Measurements from ENCODE around the gene PKHD1.

DNA sequence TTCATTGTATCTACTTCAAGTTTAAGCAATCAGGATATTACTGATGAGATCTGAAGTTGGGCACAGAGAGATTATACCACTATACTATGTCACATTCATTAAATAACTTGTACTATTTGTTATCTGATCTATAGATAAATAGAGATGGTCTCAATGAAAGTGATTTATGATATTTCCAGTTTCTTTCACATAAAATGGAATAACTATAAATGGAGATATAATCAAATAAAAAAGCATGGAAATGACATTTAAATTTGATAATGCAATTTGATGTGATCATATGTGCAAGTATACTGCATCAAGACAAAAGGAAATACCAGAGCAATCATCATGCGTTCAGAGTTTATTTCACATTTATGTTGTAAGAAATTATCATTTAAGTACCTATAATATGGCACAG, 368.9 kb downstream of the PKHD1 start:
- TF ChIP-seq CTCF (IDR thresholded peaks at IDR 0.05): no peak
- no peak for TF ChIP-seq CHD2 (IDR thresholded peaks at IDR 0.05; ENCODE audit: low read length, partially characterized antibody)
- no peak for TF ChIP-seq GATA2 (CRISPR knock-in tag; IDR thresholded peaks at IDR 0.05)
- no peak for TF ChIP-seq MAX (IDR thresholded peaks at IDR 0.05; ENCODE audit: low read depth)
- no peak for TF ChIP-seq SMC3 (IDR thresholded peaks at IDR 0.05; ENCODE audit: low read depth, low read length)
- TF ChIP-seq MEF2A (IDR thresholded peaks at IDR 0.05; ENCODE audit: borderline replicate concordance, low read depth): no peak
- TF ChIP-seq EZH2phosphoT487 (IDR thresholded peaks at IDR 0.05; ENCODE audit: borderline replicate concordance, low read depth): no peak

All from SK-N-SH (cell line).